DND-41 (cell line): ENCODE measurements around the gene WDR81.

Experiments used
- CTCF ChIP-seq: IDR thresholded peaks from 2 replicates; pipeline ENCODE4 v1.5.1; 2012; ENCODE audit warnings: borderline replicate concordance, low read length, moderate library complexity, mild to moderate bottlenecking; ENCODE audit not compliant: poor library complexity, severe bottlenecking; ENCODE audit errors: extremely low read depth
- EZH2 ChIP-seq: IDR thresholded peaks from 3 replicates; pipeline ENCODE4 v1.6.1; 2012; ENCODE audit warnings: borderline replicate concordance, low read depth, mild to moderate bottlenecking, moderate library complexity, low read length, inconsistent platforms; ENCODE audit not compliant: severe bottlenecking

GRCh38 chr17:1762901-1763898 is 38.7 kb downstream of the WDR81 start:
- no peak for TF ChIP-seq EZH2
- no peak for TF ChIP-seq CTCF
